Cardiac muscle cell (in vitro differentiated cells and primary cell): ENCODE results near the gene ARHGAP26. TPM values are rescaled to one million over a fixed set of nuclear protein-coding genes. Genes with fewer than 3 reads are reported as not detected.
A peak's percentile ranks its signal among the peaks of the same experiment; 100 is the strongest.

ENCODE experiments used
- DNase-seq, 2 donors: peaks; one replicate each; pipeline versions ENCODE4 v3.0.0 to v3.0.0-alpha.2; 2010 to 2017; ENCODE audit warnings: low read depth in 1 of 2, low spot score in 1 of 2
- H3K27ac ChIP-seq: fragments of 200-600 bp; sonication (generic); 2 replicates; pipeline ENCODE4 v1.5.1; 2016
- H3K27me3 ChIP-seq: fragments of 200-600 bp; sonication (generic); 2 replicates; pipeline ENCODE4 v1.6.0; 2016; ENCODE audit warnings: control low read depth
- H3K36me3 ChIP-seq: fragments of 200-600 bp; sonication (generic); 2 replicates; pipeline ENCODE4 v1.5.1; 2016; ENCODE audit warnings: control low read depth
- H3K4me1 ChIP-seq: fragments of 200-600 bp; sonication (generic); 2 replicates; pipeline ENCODE4 v1.8.1; 2017; ENCODE audit warnings: low read depth, mild to moderate bottlenecking, mixed run types
- H3K4me3 ChIP-seq: fragments of 200-600 bp; sonication (generic); 2 replicates; pipeline ENCODE4 v1.5.1; 2016; ENCODE audit warnings: mild to moderate bottlenecking
- H3K9me3 ChIP-seq: fragments of 200-600 bp; sonication (generic); 2 replicates; pipeline ENCODE4 v1.5.1; 2017; ENCODE audit warnings: low read depth, mild to moderate bottlenecking, control low read depth
- polyA plus RNA-seq: library from polyadenylated mRNA; unstranded; fragments of >200 nt; fragmentation: Nextera tagmentation; extraction: Ambion mirVana; gene quantifications from 2 replicates; pipeline ENCODE4 v1.2.1, GENCODE V29; 2016
- total RNA-seq: library from RNA; depleted of rRNA; stranded (reverse); fragments of >200 nt; gene quantifications from 2 replicates; pipeline ENCODE4 v1.2.3, GENCODE V29; 2016
- TF ChIP-seq, protein P1 (sequence below): IDR thresholded peaks from 2 replicates; pipeline ENCODE4 v1.5.1; 2012; ENCODE audit warnings: low read depth, mild to moderate bottlenecking, low read length

ARHGAP26 gene
- total and polyA plus RNA-seq, 2 experiments from 2014 or later, result 12.7 to 16.2 TPM

DNA sequence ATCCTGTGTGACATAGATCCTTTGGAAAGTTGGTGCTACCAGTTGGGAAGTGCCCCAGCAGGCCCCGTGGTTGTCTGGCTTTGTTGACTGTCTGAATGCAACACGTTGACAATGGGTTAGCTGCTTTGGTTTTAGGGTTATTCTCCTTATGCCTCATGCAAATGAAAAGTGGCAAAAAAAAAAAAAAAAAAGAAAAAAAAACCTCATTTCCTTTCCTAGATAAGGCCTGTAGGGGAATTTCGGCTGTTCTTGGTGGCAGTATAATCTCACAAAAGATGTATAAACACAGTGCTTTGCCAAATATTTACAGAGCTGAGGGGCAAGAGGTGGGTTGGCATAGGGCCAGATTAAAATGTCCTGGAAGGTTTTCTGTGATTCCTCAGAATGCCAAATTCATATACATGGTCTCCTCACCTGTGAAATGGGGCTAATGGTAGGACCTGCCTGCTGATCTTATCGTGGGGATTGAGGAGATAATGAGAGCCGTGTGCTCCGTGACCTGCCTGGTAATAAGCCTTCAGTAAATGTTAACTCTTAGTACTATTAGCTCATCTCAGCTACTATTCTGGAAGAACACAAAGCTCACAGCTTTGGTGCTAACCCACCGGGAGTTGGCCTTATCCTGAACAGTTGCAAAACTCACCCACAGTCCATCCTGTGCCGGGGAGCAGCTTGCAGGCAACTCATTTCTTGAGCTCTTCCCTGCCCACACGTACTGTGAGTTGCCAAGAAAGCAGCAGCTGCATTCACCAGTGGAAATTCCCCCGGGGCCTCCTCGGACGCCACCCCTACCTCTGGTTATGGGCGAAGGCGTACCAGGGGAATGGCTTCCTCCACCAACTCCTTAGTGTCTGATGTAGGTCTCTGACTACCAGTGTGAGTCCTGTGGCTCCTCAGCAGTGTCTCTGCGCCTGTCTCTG is 413.0 kb downstream of the ARHGAP26 start:
- no peaks in the 10 kb centered on the region for H3K27me3 ChIP-seq
- H3K36me3 ChIP-seq, result no peaks in the 10 kb centered on the region
- peak in 1 of 2 donors; percentile 95 for DNase-seq
- no peaks in the 10 kb centered on the region for H3K9me3 ChIP-seq
- H3K27ac ChIP-seq, result no peak overlapping the region
- TF ChIP-seq, protein P1, sequence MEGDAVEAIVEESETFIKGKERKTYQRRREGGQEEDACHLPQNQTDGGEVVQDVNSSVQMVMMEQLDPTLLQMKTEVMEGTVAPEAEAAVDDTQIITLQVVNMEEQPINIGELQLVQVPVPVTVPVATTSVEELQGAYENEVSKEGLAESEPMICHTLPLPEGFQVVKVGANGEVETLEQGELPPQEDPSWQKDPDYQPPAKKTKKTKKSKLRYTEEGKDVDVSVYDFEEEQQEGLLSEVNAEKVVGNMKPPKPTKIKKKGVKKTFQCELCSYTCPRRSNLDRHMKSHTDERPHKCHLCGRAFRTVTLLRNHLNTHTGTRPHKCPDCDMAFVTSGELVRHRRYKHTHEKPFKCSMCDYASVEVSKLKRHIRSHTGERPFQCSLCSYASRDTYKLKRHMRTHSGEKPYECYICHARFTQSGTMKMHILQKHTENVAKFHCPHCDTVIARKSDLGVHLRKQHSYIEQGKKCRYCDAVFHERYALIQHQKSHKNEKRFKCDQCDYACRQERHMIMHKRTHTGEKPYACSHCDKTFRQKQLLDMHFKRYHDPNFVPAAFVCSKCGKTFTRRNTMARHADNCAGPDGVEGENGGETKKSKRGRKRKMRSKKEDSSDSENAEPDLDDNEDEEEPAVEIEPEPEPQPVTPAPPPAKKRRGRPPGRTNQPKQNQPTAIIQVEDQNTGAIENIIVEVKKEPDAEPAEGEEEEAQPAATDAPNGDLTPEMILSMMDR, result no peak
- H3K4me3 ChIP-seq, result no peak overlapping the region
- H3K4me1 ChIP-seq, result peaks cover 34% of the 10 kb centered on the region

DNA sequence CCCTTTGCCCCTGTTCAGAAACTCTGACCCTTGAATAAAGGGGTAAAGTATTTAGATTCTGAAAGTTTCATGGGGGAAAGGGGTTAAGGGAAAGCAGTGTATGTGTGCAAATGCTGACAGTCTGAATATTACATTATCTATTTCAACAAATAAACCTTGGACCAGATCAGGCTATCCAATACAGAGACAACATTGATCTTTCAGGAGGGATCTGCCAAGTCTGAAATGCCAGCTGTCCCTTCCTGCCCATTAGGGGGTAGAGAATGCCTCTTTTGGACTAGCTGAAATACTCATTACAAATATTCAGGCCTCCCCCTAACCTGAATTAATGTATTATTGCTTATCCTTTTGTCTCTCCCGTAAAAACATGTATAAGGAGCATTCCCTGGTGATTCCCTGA is 413.8 kb downstream of the ARHGAP26 start:
- H3K36me3 ChIP-seq, result no peaks in the 10 kb centered on the region
- TF ChIP-seq, protein P1, result no peak
- H3K4me3 ChIP-seq, result no peak overlapping the region
- no peaks in the 10 kb centered on the region for H3K27me3 ChIP-seq
- no peak overlapping the region for H3K27ac ChIP-seq
- H3K9me3 ChIP-seq, result no peaks in the 10 kb centered on the region
- H3K4me1 ChIP-seq, result peaks cover 34% of the 10 kb centered on the region
- DNase-seq, result no peak

DNA sequence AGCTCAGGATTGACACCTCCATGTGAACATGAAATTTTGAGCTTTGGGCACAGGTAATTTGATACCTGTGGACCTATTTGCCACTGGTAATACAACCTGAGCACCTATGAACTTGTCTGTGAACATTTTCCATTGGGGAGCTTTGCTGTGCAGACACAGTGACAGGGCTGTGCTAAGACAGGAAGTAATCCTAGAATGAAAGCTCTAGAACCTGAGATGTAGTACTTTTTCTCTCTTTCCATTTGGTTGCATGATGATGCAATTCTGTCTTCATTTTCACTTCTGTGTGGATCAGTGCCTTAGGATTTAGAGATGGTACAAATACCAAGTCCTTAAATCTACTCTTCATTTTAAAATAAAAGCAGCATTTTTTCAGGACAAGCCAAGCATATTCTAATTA is 416.4 kb downstream of the ARHGAP26 start:
- no peaks in the 10 kb centered on the region for H3K27me3 ChIP-seq
- no peak overlapping the region for H3K4me3 ChIP-seq
- H3K36me3 ChIP-seq, result no peaks in the 10 kb centered on the region
- H3K27ac ChIP-seq, result no peak overlapping the region
- no peak for DNase-seq
- H3K4me1 ChIP-seq, result peaks cover 29% of the 10 kb centered on the region
- TF ChIP-seq, protein P1, result no peak
- no peaks in the 10 kb centered on the region for H3K9me3 ChIP-seq

DNA sequence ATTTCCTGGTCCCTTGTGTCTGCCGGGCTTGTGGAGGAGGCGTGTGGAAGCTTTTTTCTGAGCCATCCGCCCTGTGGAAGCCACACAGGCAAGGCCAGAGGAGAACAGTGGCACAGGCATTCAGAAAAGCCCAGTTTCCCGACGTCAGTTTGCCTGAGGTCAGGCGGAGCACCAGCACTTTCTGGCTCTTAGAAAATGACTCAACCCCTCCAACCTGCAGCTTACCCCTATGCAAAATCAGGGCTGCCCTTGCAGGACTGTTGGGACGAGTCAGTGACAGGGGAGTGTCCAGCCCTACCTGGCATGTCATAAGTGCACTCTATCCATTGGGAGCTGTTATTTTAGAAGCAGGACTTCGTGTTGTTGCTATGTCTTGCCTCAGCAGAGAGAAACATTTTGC is 417.3 kb downstream of the ARHGAP26 start:
- TF ChIP-seq, protein P1, result no peak

DNA sequence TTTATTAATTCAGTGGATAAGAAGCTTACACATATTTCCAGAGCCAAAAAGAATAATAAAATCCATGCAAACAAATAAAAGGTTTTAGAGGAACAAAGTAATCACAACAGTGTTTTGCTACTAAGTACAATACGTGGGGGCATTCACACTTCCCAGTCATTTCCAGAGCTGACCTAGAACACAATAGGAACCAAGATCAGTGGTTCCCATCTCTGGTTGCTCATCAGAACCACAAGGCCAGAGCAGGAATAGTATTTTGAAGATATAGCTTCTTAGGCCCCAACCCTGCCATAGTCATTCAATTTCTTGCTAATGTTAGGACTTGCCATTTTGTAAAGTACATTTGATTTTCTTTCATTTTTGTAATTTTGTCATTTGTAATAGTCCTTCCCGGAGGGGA is 417.9 kb downstream of the ARHGAP26 start:
- Histone ChIP-seq H3K4me3 (no peak overlapping the region), H3K9me3 (no peaks in the 10 kb centered on the region), H3K27me3 (no peaks in the 10 kb centered on the region), H3K27ac (no peak overlapping the region), H3K4me1 (peaks cover 29% of the 10 kb centered on the region), H3K36me3 (no peaks in the 10 kb centered on the region)
- TF ChIP-seq, protein P1, result no peak
- no peak for DNase-seq

More for the DNA sequence above, 417.3 kb downstream of the ARHGAP26 start:
- no peak for DNase-seq
- H3K9me3 ChIP-seq, result no peaks in the 10 kb centered on the region
- H3K36me3 ChIP-seq, result no peaks in the 10 kb centered on the region
- H3K27ac ChIP-seq, result peak overlapping the region; percentile 31
- H3K4me3 ChIP-seq, result no peak overlapping the region
- H3K4me1 ChIP-seq, result peaks cover 29% of the 10 kb centered on the region
- H3K27me3 ChIP-seq, result no peaks in the 10 kb centered on the region
